ENCODE results near the gene AGPAT4.

DNA sequence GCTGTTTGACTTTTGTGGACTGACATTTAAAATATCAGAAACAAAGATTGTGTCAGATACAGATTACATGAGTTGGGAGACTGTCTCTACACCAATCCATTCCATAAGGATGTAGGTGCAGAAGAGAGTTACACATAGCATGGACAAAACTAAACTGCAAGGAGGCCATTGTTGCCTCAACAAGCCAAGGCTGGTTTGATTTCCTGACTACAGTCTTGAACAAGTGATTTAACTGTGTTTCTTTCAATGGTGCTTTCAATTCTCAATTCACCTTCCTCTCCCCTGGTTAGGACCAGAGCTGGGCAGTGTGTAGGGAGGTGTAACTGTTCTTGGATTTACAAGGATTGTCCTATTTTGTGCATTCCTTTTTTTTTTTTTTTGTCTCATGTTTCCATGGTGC is 82.2 kb downstream of the AGPAT4 start:
- no peak for TF ChIP-seq CTCF (IDR thresholded peaks at IDR 0.05)
- TF ChIP-seq POLR2A (IDR thresholded peaks at IDR 0.05) = no peak
